H9 (cell line): Measurements from ENCODE around the gene DCST1. TPM values are rescaled to one million over a fixed set of nuclear protein-coding genes. Genes with fewer than 3 reads are reported as not detected.

ENCODE experiments used
- DNase-seq: peaks from one replicate; pipeline ENCODE4 v3.0.0-alpha.2; 2017
- H2AFZ ChIP-seq: one replicate; pipeline ENCODE4 v1.6.1; 2013; ENCODE audit warnings: mild to moderate bottlenecking, low read length, control low read depth, moderate library complexity
- H2AK5ac ChIP-seq: 2 replicates; pipeline ENCODE4 v1.6.1; 2013; ENCODE audit warnings: low read length, control low read depth, mixed read lengths; ENCODE audit not compliant: insufficient read length
- H2BK120ac ChIP-seq: one replicate; pipeline ENCODE4 v1.6.1; 2013; ENCODE audit warnings: low read depth, mild to moderate bottlenecking, low read length, control low read depth, inconsistent platforms; ENCODE audit not compliant: poor library complexity, severe bottlenecking
- H2BK12ac ChIP-seq: 2 replicates; pipeline ENCODE4 v1.6.1; 2013; ENCODE audit warnings: low read length, control low read depth, mixed read lengths, low read depth; ENCODE audit not compliant: insufficient read length
- H2BK15ac ChIP-seq: 2 replicates; pipeline ENCODE4 v1.6.1; 2013; ENCODE audit warnings: low read depth, low read length, control low read depth
- H2BK20ac ChIP-seq: one replicate; pipeline ENCODE4 v1.6.1; 2013; ENCODE audit warnings: low read depth, mild to moderate bottlenecking, low read length, control low read depth, inconsistent platforms; ENCODE audit not compliant: poor library complexity, severe bottlenecking
- H2BK5ac ChIP-seq: 2 replicates; pipeline ENCODE4 v1.6.1; 2013; ENCODE audit warnings: low read length, control low read depth, mixed read lengths; ENCODE audit not compliant: insufficient read length
- H3K14ac ChIP-seq: 2 replicates; pipeline ENCODE4 v1.6.1; 2013; ENCODE audit warnings: low read length, control low read depth; ENCODE audit not compliant: insufficient read depth
- H3K18ac ChIP-seq: 2 replicates; pipeline ENCODE4 v1.6.1; 2013; ENCODE audit warnings: low read depth, mild to moderate bottlenecking, mixed read lengths, low read length, control low read depth; ENCODE audit not compliant: insufficient read length
- H3K23ac ChIP-seq: 2 replicates; pipeline ENCODE4 v1.6.1; 2013; ENCODE audit warnings: low read length, control low read depth, mixed read lengths, low read depth; ENCODE audit not compliant: insufficient read length
- H3K23me2 ChIP-seq: 2 replicates; pipeline ENCODE4 v1.6.1; 2013; ENCODE audit warnings: low read depth, mild to moderate bottlenecking, mixed read lengths, low read length, control low read depth; ENCODE audit not compliant: insufficient read length, poor library complexity, severe bottlenecking
- H3K27ac ChIP-seq: 2 replicates; pipeline ENCODE4 v1.5.1; 2013; ENCODE audit warnings: low read length, control low read depth, mixed read lengths, low read depth; ENCODE audit not compliant: insufficient read length
- H3K27me3 ChIP-seq: 2 replicates; pipeline ENCODE4 v1.6.1; 2013; ENCODE audit warnings: low read length, control low read depth, inconsistent platforms; ENCODE audit not compliant: insufficient read depth
- H3K4ac ChIP-seq: 2 replicates; pipeline ENCODE4 v1.6.1; 2013; ENCODE audit warnings: low read depth, mild to moderate bottlenecking, control low read depth, inconsistent platforms, low read length, moderate library complexity
- H3K4me1 ChIP-seq: 2 replicates; pipeline ENCODE4 v1.6.1; 2013; ENCODE audit warnings: low read length, control low read depth, inconsistent platforms; ENCODE audit not compliant: insufficient read depth
- H3K4me2 ChIP-seq: 2 replicates; pipeline ENCODE4 v1.6.1; 2013; ENCODE audit warnings: low read length, control low read depth, mixed read lengths; ENCODE audit not compliant: insufficient read length, insufficient read depth
- H3K56ac ChIP-seq: 2 replicates; pipeline ENCODE4 v1.6.1; 2013; ENCODE audit warnings: low read depth, mild to moderate bottlenecking, mixed read lengths, low read length, control low read depth; ENCODE audit not compliant: insufficient read length
- H3K79me1 ChIP-seq: 2 replicates; pipeline ENCODE4 v1.6.1; 2013; ENCODE audit warnings: low read depth, mild to moderate bottlenecking, moderate library complexity, low read length, control low read depth, inconsistent platforms; ENCODE audit not compliant: insufficient read depth, poor library complexity, severe bottlenecking
- H3K79me2 ChIP-seq: 2 replicates; pipeline ENCODE4 v1.6.1; 2013; ENCODE audit warnings: low read length, control low read depth, inconsistent platforms; ENCODE audit not compliant: insufficient read depth
- H3K9ac ChIP-seq: 2 replicates; pipeline ENCODE4 v1.6.1; 2013; ENCODE audit warnings: low read length, control low read depth, mixed read lengths; ENCODE audit not compliant: insufficient read length; ENCODE audit errors: extremely low read depth
- H3K9me3 ChIP-seq: one replicate; pipeline ENCODE4 v1.6.1; 2013; ENCODE audit warnings: low read depth, low read length, inconsistent platforms; ENCODE audit not compliant: control insufficient read depth
- H3T11ph ChIP-seq: one replicate; pipeline ENCODE4 v1.6.1; 2013; ENCODE audit warnings: mild to moderate bottlenecking, low read length, control low read depth, inconsistent platforms
- H4K20me1 ChIP-seq: one replicate; pipeline ENCODE4 v1.6.1; 2013; ENCODE audit not compliant: control insufficient read depth, insufficient read length, insufficient read depth
- H4K5ac ChIP-seq: 2 replicates; pipeline ENCODE4 v1.6.1; 2013; ENCODE audit warnings: low read depth, mild to moderate bottlenecking, mixed read lengths, low read length, control low read depth; ENCODE audit not compliant: insufficient read length
- H4K8ac ChIP-seq: replicated peaks from 2 replicates; pipeline ENCODE4 v1.6.1; 2013; ENCODE audit warnings: low read length, control low read depth, mixed read lengths, low read depth; ENCODE audit not compliant: insufficient read length
- H4K91ac ChIP-seq: 2 replicates; pipeline ENCODE4 v1.6.1; 2013; ENCODE audit warnings: low read depth, mild to moderate bottlenecking, moderate library complexity, mixed read lengths, low read length, control low read depth; ENCODE audit not compliant: insufficient read length
- H3K27ac Mint-ChIP-seq, 3 experiments: 2 replicates in 2 of 3; 3 replicates in 1 of 3; pipeline ENCODE4 v1.8.0; 2020 to 2021; ENCODE audit warnings: mixed read lengths in 3 of 3, mild to moderate bottlenecking in 1 of 3, moderate library complexity in 1 of 3
- H3K27me3 Mint-ChIP-seq: 2 replicates; pipeline ENCODE4 v1.8.0; 2021; ENCODE audit warnings: low read depth, mild to moderate bottlenecking, moderate library complexity, mixed read lengths
- H3K36me3 Mint-ChIP-seq, 3 experiments: 2 replicates in 2 of 3; 3 replicates in 1 of 3; pipeline ENCODE4 v1.8.0; 2020 to 2021; ENCODE audit warnings: low read depth in 3 of 3, mixed read lengths in 3 of 3; ENCODE audit not compliant: insufficient read depth in 1 of 3
- H3K4me1 Mint-ChIP-seq, 2 experiments: 2 replicates each; pipeline ENCODE4 v1.8.0; 2020; ENCODE audit warnings: mixed read lengths in 2 of 2
- H3K4me3 Mint-ChIP-seq, 2 experiments: 2 replicates in 1 of 2; 3 replicates in 1 of 2; pipeline ENCODE4 v1.8.0; 2020 to 2021; ENCODE audit warnings: mild to moderate bottlenecking in 2 of 2, mixed read lengths in 2 of 2, moderate library complexity in 1 of 2
- H3K9me3 Mint-ChIP-seq, 2 experiments: 2 replicates in 1 of 2; 3 replicates in 1 of 2; pipeline ENCODE4 v1.8.0; 2020; ENCODE audit warnings: mild to moderate bottlenecking in 2 of 2, mixed read lengths in 2 of 2, moderate library complexity in 1 of 2
- WGBS: extraction: QIAGEN DNeasy Blood & Tissue Kit; methylation state at CpG from one replicate; pipeline ENCODE4 v1.1.7; 2013; ENCODE audit warnings: missing lambda C conversion rate, low lambda C conversion rate, mixed read lengths; ENCODE audit not compliant: insufficient read length; ENCODE audit errors: extremely low coverage; 5-methylcytosine and 5-hydroxymethylcytosine counted together
- total RNA-seq: library from RNA; stranded (reverse); gene quantifications from 2 replicates; pipeline ENCODE4 v1.2.1, GENCODE V29; 2021
- TF ChIP-seq, protein P1 (sequence below): fragments of 200-600 bp; sonication (generic); conservative IDR thresholded peaks from 3 replicates; pipeline ENCODE4 v1.8.0; 2021; ENCODE audit warnings: antibody characterized with exemption, mild to moderate bottlenecking

The DCST1 gene
- total RNA-seq, 1 experiment from 2014 or later = not detected

- no peak overlapping the region for H3K18ac ChIP-seq
- TF ChIP-seq, protein P1, sequence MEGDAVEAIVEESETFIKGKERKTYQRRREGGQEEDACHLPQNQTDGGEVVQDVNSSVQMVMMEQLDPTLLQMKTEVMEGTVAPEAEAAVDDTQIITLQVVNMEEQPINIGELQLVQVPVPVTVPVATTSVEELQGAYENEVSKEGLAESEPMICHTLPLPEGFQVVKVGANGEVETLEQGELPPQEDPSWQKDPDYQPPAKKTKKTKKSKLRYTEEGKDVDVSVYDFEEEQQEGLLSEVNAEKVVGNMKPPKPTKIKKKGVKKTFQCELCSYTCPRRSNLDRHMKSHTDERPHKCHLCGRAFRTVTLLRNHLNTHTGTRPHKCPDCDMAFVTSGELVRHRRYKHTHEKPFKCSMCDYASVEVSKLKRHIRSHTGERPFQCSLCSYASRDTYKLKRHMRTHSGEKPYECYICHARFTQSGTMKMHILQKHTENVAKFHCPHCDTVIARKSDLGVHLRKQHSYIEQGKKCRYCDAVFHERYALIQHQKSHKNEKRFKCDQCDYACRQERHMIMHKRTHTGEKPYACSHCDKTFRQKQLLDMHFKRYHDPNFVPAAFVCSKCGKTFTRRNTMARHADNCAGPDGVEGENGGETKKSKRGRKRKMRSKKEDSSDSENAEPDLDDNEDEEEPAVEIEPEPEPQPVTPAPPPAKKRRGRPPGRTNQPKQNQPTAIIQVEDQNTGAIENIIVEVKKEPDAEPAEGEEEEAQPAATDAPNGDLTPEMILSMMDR = no peak
- no peak overlapping the region for H2BK20ac ChIP-seq
- H3K27ac Mint-ChIP-seq = no peak overlapping the region
- H3K4me3 Mint-ChIP-seq = peak overlapping the region; percentile 60 to 81
- H2AK5ac ChIP-seq = no peak overlapping the region
- no peak overlapping the region for H3K4ac ChIP-seq
- H4K20me1 ChIP-seq = no peaks in the 10 kb centered on the region
- no peak overlapping the region for H4K8ac ChIP-seq
- no peak overlapping the region for H3K27ac ChIP-seq
- peaks cover 51% of the 10 kb centered on the region for H3K27me3 ChIP-seq
- no peak overlapping the region for H2AFZ ChIP-seq
- peaks cover 0 to 6% of the 10 kb centered on the region in 2 experiments; a peak in 2 of 5 replicates for H3K9me3 Mint-ChIP-seq
- no peak overlapping the region for H4K5ac ChIP-seq
- H3K56ac ChIP-seq = no peak overlapping the region
- H3K9me3 ChIP-seq = no peaks in the 10 kb centered on the region
- H3K23me2 ChIP-seq = peaks cover 21% of the 10 kb centered on the region
- H3K79me1 ChIP-seq = no peaks in the 10 kb centered on the region
- H3K14ac ChIP-seq = no peak overlapping the region; the same call in 1 of the 2 replicates
- H3K4me2 ChIP-seq = peak overlapping the region; percentile 79
- H4K91ac ChIP-seq = no peak overlapping the region
- H3K79me2 ChIP-seq = no peaks in the 10 kb centered on the region
- no peak overlapping the region for H2BK120ac ChIP-seq
- no CpG with 5 or more reads among the region's 67 CpGs for WGBS
- no peak overlapping the region for H3K9ac ChIP-seq
- H3K23ac ChIP-seq = no peak overlapping the region
- peaks cover 31 to 53% of the 10 kb centered on the region in 2 experiments for H3K4me1 Mint-ChIP-seq
- H2BK5ac ChIP-seq = no peak overlapping the region
- no peak overlapping the region for H3T11ph ChIP-seq
- no peak overlapping the region for H2BK15ac ChIP-seq
- H3K36me3 Mint-ChIP-seq = no peaks in the 10 kb centered on the region
- peaks cover 92% of the 10 kb centered on the region for H3K27me3 Mint-ChIP-seq
- no peaks in the 10 kb centered on the region for H3K4me1 ChIP-seq
- DNase-seq = no peak
- H2BK12ac ChIP-seq = no peak overlapping the region
Measured at GRCh38 chr1:155079487-155080311, 46.1 kb downstream of the DCST1 start.
